Nephron progenitor cell (in vitro differentiated cells): Measurements from ENCODE around the gene IRF2BPL.

Experiments used
- DNase-seq: peaks from one replicate; pipeline ENCODE4 v3.0.0; 2021
- H3K27ac Mint-ChIP-seq: 2 replicates; pipeline ENCODE4 v1.8.0; 2021; ENCODE audit warnings: mild to moderate bottlenecking, moderate library complexity, mixed read lengths
- H3K27me3 Mint-ChIP-seq: 2 replicates; pipeline ENCODE4 v1.8.0; 2021; ENCODE audit warnings: mild to moderate bottlenecking, low read depth, mixed read lengths; ENCODE audit not compliant: poor library complexity
- H3K36me3 Mint-ChIP-seq: 2 replicates; pipeline ENCODE4 v1.8.0; 2021; ENCODE audit warnings: low read depth, mixed read lengths
- H3K4me1 Mint-ChIP-seq: 2 replicates; pipeline ENCODE4 v1.8.0; 2021; ENCODE audit warnings: mixed read lengths
- H3K4me3 Mint-ChIP-seq: 2 replicates; pipeline ENCODE4 v1.8.0; 2021; ENCODE audit warnings: mild to moderate bottlenecking, moderate library complexity, mixed read lengths
- H3K9me3 Mint-ChIP-seq: 2 replicates; pipeline ENCODE4 v1.8.0; 2021; ENCODE audit warnings: mild to moderate bottlenecking, moderate library complexity, mixed read lengths
- CTCF ChIP-seq: fragments of 200-600 bp; sonication (generic); IDR thresholded peaks from 2 replicates; pipeline ENCODE4 v1.5.0; 2021; ENCODE audit warnings: antibody characterized with exemption

IRF2BPL gene

GRCh38 chr14:77033622-77034589, 5.4 kb upstream of the IRF2BPL start:
- Mint-ChIP-seq H3K27ac (peak overlapping the region; percentile 100), H3K4me3 (peak overlapping the region; percentile 80), H3K4me1 (peaks cover 96% of the 10 kb centered on the region), H3K36me3 (no peaks in the 10 kb centered on the region), H3K9me3 (no peaks in the 10 kb centered on the region), H3K27me3 (no peaks in the 10 kb centered on the region)
- peak; percentile 80 for DNase-seq
- TF ChIP-seq CTCF, result no peak

- Mint-ChIP-seq H3K36me3 (no peaks in the 10 kb centered on the region), H3K4me3 (peak overlapping the region; percentile 80), H3K9me3 (no peaks in the 10 kb centered on the region), H3K4me1 (peaks cover 92% of the 10 kb centered on the region), H3K27me3 (no peaks in the 10 kb centered on the region), H3K27ac (peak overlapping the region; percentile 100)
- DNase-seq, result peak; percentile 86
- TF ChIP-seq CTCF, result no peak
These were observed 4.5 kb upstream of the IRF2BPL start for GRCh38 chr14:77032844-77033621.

GRCh38 chr14:77032491-77032843, 4.0 kb upstream of the IRF2BPL start:
- no peaks in the 10 kb centered on the region for H3K9me3 Mint-ChIP-seq
- H3K4me1 Mint-ChIP-seq, result peaks cover 86% of the 10 kb centered on the region
- peak overlapping the region; percentile 80 for H3K4me3 Mint-ChIP-seq

GRCh38 chr14:77031759-77032490, 3.4 kb upstream of the IRF2BPL start:
- Mint-ChIP-seq H3K9me3 (no peaks in the 10 kb centered on the region), H3K36me3 (no peaks in the 10 kb centered on the region), H3K4me3 (peak overlapping the region; percentile 80), H3K4me1 (peaks cover 80% of the 10 kb centered on the region), H3K27me3 (no peaks in the 10 kb centered on the region), H3K27ac (peak overlapping the region; percentile 100)
- DNase-seq, result no peak
- no peak for TF ChIP-seq CTCF

More at GRCh38 chr14:77032491-77032843, 4.0 kb upstream of the IRF2BPL start:
- DNase-seq, result no peak
- H3K27me3 Mint-ChIP-seq, result no peaks in the 10 kb centered on the region
- peak overlapping the region; percentile 100 for H3K27ac Mint-ChIP-seq
- TF ChIP-seq CTCF, result no peak
- H3K36me3 Mint-ChIP-seq, result no peaks in the 10 kb centered on the region

GRCh38 chr14:77027538-77028383, 747 bp downstream of the IRF2BPL start:
- no peak for TF ChIP-seq CTCF
- Mint-ChIP-seq H3K4me1 (peaks cover 70% of the 10 kb centered on the region), H3K9me3 (no peaks in the 10 kb centered on the region), H3K27ac (no peak overlapping the region), H3K4me3 (peak overlapping the region; percentile 87), H3K27me3 (peaks cover 12% of the 10 kb centered on the region), H3K36me3 (no peaks in the 10 kb centered on the region)
- peak; percentile 58 for DNase-seq
